Erythroblast (primary cell): ENCODE results near the gene DGKH.

ENCODE experiments used
- DNase-seq, 2 experiments: peaks; one replicate each; lab custom pipeline; 2025; lab: John Stamatoyannopoulos, UW
- GATA1 ChIP-seq: IDR thresholded peaks from 2 replicates; pipeline ENCODE4 v1.6.1; 2011; ENCODE audit warnings: low read depth, mild to moderate bottlenecking, control low read depth, low read length, moderate library complexity
- POLR2A ChIP-seq: IDR thresholded peaks from 2 replicates; pipeline ENCODE4 v1.6.1; 2011; ENCODE audit warnings: mild to moderate bottlenecking, low read length

Gene DGKH

GRCh38 chr13:42035905-42036521 lies 12.4 kb upstream of the DGKH start:
- DNase-seq, result no peak
- TF ChIP-seq POLR2A, result no peak
- no peak for TF ChIP-seq GATA1

- TF ChIP-seq GATA1 (no peak), POLR2A (no peak)
- no peak for DNase-seq
These were observed 11.7 kb upstream of the DGKH start for GRCh38 chr13:42036711-42037110.

- TF ChIP-seq GATA1, result no peak
- TF ChIP-seq POLR2A, result no peak
- DNase-seq, result no peak
These were observed 9.6 kb upstream of the DGKH start for GRCh38 chr13:42038661-42039456.

- DNase-seq, result peak in 1 of 2 experiments; percentile 69
- TF ChIP-seq POLR2A (no peak), GATA1 (no peak)
These were observed 8.9 kb upstream of the DGKH start for GRCh38 chr13:42039457-42039945.

- TF ChIP-seq GATA1 (no peak), POLR2A (peak; percentile 89)
- peak; percentile 87 to 93 for DNase-seq
These were observed 8.3 kb upstream of the DGKH start for GRCh38 chr13:42039946-42040729.

GRCh38 chr13:42040730-42041010 lies 7.8 kb upstream of the DGKH start:
- no peak for TF ChIP-seq GATA1
- DNase-seq, result no peak

- TF ChIP-seq GATA1 (no peak), POLR2A (no peak)
- peak; percentile 60 to 72 for DNase-seq
These were observed 7.3 kb upstream of the DGKH start for GRCh38 chr13:42041011-42041683.

- peak; percentile 52 to 58 for DNase-seq
- no peak for TF ChIP-seq POLR2A
- TF ChIP-seq GATA1, result no peak
These were observed 6.8 kb upstream of the DGKH start for GRCh38 chr13:42041684-42042035.

- no peak for DNase-seq
- no peak for TF ChIP-seq POLR2A
- no peak for TF ChIP-seq GATA1
These were observed 4.8 kb upstream of the DGKH start for GRCh38 chr13:42043676-42044075.

GRCh38 chr13:42046448-42046847 lies 2.0 kb upstream of the DGKH start:
- no peak for DNase-seq
- no peak for TF ChIP-seq POLR2A
- TF ChIP-seq GATA1, result no peak

GRCh38 chr13:42047561-42048341 lies 697 bp upstream of the DGKH start:
- TF ChIP-seq GATA1 (no peak), POLR2A (no peak)
- DNase-seq, result peak; percentile 14 to 52

- TF ChIP-seq GATA1, result no peak
- TF ChIP-seq POLR2A, result no peak
- DNase-seq, result peak; percentile 67 to 75
These were observed 421 bp downstream of the DGKH start for GRCh38 chr13:42048684-42049453.

GRCh38 chr13:42049454-42049813 lies 986 bp downstream of the DGKH start:
- TF ChIP-seq GATA1 (no peak), POLR2A (no peak)

More at GRCh38 chr13:42049454-42049813, 986 bp downstream of the DGKH start:
- no peak for DNase-seq
